H9 (cell line): ENCODE results near the gene ENOSF1. TPM values are rescaled to one million over a fixed set of nuclear protein-coding genes. Genes with fewer than 3 reads are reported as not detected.

Experiments
- DNase-seq: peaks from one replicate; pipeline ENCODE4 v3.0.0-alpha.2; 2017
- H2AFZ ChIP-seq: one replicate; pipeline ENCODE4 v1.6.1; 2013; ENCODE audit warnings: mild to moderate bottlenecking, low read length, control low read depth, moderate library complexity
- H2AK5ac ChIP-seq: 2 replicates; pipeline ENCODE4 v1.6.1; 2013; ENCODE audit warnings: low read length, control low read depth, mixed read lengths; ENCODE audit not compliant: insufficient read length
- H2BK120ac ChIP-seq: one replicate; pipeline ENCODE4 v1.6.1; 2013; ENCODE audit warnings: low read depth, mild to moderate bottlenecking, low read length, control low read depth, inconsistent platforms; ENCODE audit not compliant: poor library complexity, severe bottlenecking
- H2BK12ac ChIP-seq: 2 replicates; pipeline ENCODE4 v1.6.1; 2013; ENCODE audit warnings: low read length, control low read depth, mixed read lengths, low read depth; ENCODE audit not compliant: insufficient read length
- H2BK15ac ChIP-seq: 2 replicates; pipeline ENCODE4 v1.6.1; 2013; ENCODE audit warnings: low read depth, low read length, control low read depth
- H2BK20ac ChIP-seq: one replicate; pipeline ENCODE4 v1.6.1; 2013; ENCODE audit warnings: low read depth, mild to moderate bottlenecking, low read length, control low read depth, inconsistent platforms; ENCODE audit not compliant: poor library complexity, severe bottlenecking
- H2BK5ac ChIP-seq: 2 replicates; pipeline ENCODE4 v1.6.1; 2013; ENCODE audit warnings: low read length, control low read depth, mixed read lengths; ENCODE audit not compliant: insufficient read length
- H3K14ac ChIP-seq: 2 replicates; pipeline ENCODE4 v1.6.1; 2013; ENCODE audit warnings: low read length, control low read depth; ENCODE audit not compliant: insufficient read depth
- H3K18ac ChIP-seq: 2 replicates; pipeline ENCODE4 v1.6.1; 2013; ENCODE audit warnings: low read depth, mild to moderate bottlenecking, mixed read lengths, low read length, control low read depth; ENCODE audit not compliant: insufficient read length
- H3K23ac ChIP-seq: 2 replicates; pipeline ENCODE4 v1.6.1; 2013; ENCODE audit warnings: low read length, control low read depth, mixed read lengths, low read depth; ENCODE audit not compliant: insufficient read length
- H3K23me2 ChIP-seq: 2 replicates; pipeline ENCODE4 v1.6.1; 2013; ENCODE audit warnings: low read depth, mild to moderate bottlenecking, mixed read lengths, low read length, control low read depth; ENCODE audit not compliant: insufficient read length, poor library complexity, severe bottlenecking
- H3K27ac ChIP-seq: 2 replicates; pipeline ENCODE4 v1.5.1; 2013; ENCODE audit warnings: low read length, control low read depth, mixed read lengths, low read depth; ENCODE audit not compliant: insufficient read length
- H3K27me3 ChIP-seq: 2 replicates; pipeline ENCODE4 v1.6.1; 2013; ENCODE audit warnings: low read length, control low read depth, inconsistent platforms; ENCODE audit not compliant: insufficient read depth
- H3K4ac ChIP-seq: 2 replicates; pipeline ENCODE4 v1.6.1; 2013; ENCODE audit warnings: low read depth, mild to moderate bottlenecking, control low read depth, inconsistent platforms, low read length, moderate library complexity
- H3K4me1 ChIP-seq: 2 replicates; pipeline ENCODE4 v1.6.1; 2013; ENCODE audit warnings: low read length, control low read depth, inconsistent platforms; ENCODE audit not compliant: insufficient read depth
- H3K4me2 ChIP-seq: 2 replicates; pipeline ENCODE4 v1.6.1; 2013; ENCODE audit warnings: low read length, control low read depth, mixed read lengths; ENCODE audit not compliant: insufficient read length, insufficient read depth
- H3K56ac ChIP-seq: 2 replicates; pipeline ENCODE4 v1.6.1; 2013; ENCODE audit warnings: low read depth, mild to moderate bottlenecking, mixed read lengths, low read length, control low read depth; ENCODE audit not compliant: insufficient read length
- H3K79me1 ChIP-seq: 2 replicates; pipeline ENCODE4 v1.6.1; 2013; ENCODE audit warnings: low read depth, mild to moderate bottlenecking, moderate library complexity, low read length, control low read depth, inconsistent platforms; ENCODE audit not compliant: insufficient read depth, poor library complexity, severe bottlenecking
- H3K79me2 ChIP-seq: 2 replicates; pipeline ENCODE4 v1.6.1; 2013; ENCODE audit warnings: low read length, control low read depth, inconsistent platforms; ENCODE audit not compliant: insufficient read depth
- H3K9ac ChIP-seq: 2 replicates; pipeline ENCODE4 v1.6.1; 2013; ENCODE audit warnings: low read length, control low read depth, mixed read lengths; ENCODE audit not compliant: insufficient read length; ENCODE audit errors: extremely low read depth
- H3K9me3 ChIP-seq: one replicate; pipeline ENCODE4 v1.6.1; 2013; ENCODE audit warnings: low read depth, low read length, inconsistent platforms; ENCODE audit not compliant: control insufficient read depth
- H3T11ph ChIP-seq: one replicate; pipeline ENCODE4 v1.6.1; 2013; ENCODE audit warnings: mild to moderate bottlenecking, low read length, control low read depth, inconsistent platforms
- H4K20me1 ChIP-seq: one replicate; pipeline ENCODE4 v1.6.1; 2013; ENCODE audit not compliant: control insufficient read depth, insufficient read length, insufficient read depth
- H4K5ac ChIP-seq: 2 replicates; pipeline ENCODE4 v1.6.1; 2013; ENCODE audit warnings: low read depth, mild to moderate bottlenecking, mixed read lengths, low read length, control low read depth; ENCODE audit not compliant: insufficient read length
- H4K8ac ChIP-seq: replicated peaks from 2 replicates; pipeline ENCODE4 v1.6.1; 2013; ENCODE audit warnings: low read length, control low read depth, mixed read lengths, low read depth; ENCODE audit not compliant: insufficient read length
- H4K91ac ChIP-seq: 2 replicates; pipeline ENCODE4 v1.6.1; 2013; ENCODE audit warnings: low read depth, mild to moderate bottlenecking, moderate library complexity, mixed read lengths, low read length, control low read depth; ENCODE audit not compliant: insufficient read length
- H3K27ac Mint-ChIP-seq, 3 experiments: 2 replicates in 2 of 3; 3 replicates in 1 of 3; pipeline ENCODE4 v1.8.0; 2020 to 2021; ENCODE audit warnings: mixed read lengths in 3 of 3, mild to moderate bottlenecking in 1 of 3, moderate library complexity in 1 of 3
- H3K27me3 Mint-ChIP-seq: 2 replicates; pipeline ENCODE4 v1.8.0; 2021; ENCODE audit warnings: low read depth, mild to moderate bottlenecking, moderate library complexity, mixed read lengths
- H3K36me3 Mint-ChIP-seq, 3 experiments: 2 replicates in 2 of 3; 3 replicates in 1 of 3; pipeline ENCODE4 v1.8.0; 2020 to 2021; ENCODE audit warnings: low read depth in 3 of 3, mixed read lengths in 3 of 3; ENCODE audit not compliant: insufficient read depth in 1 of 3
- H3K4me1 Mint-ChIP-seq, 2 experiments: 2 replicates each; pipeline ENCODE4 v1.8.0; 2020; ENCODE audit warnings: mixed read lengths in 2 of 2
- H3K4me3 Mint-ChIP-seq, 2 experiments: 2 replicates in 1 of 2; 3 replicates in 1 of 2; pipeline ENCODE4 v1.8.0; 2020 to 2021; ENCODE audit warnings: mild to moderate bottlenecking in 2 of 2, mixed read lengths in 2 of 2, moderate library complexity in 1 of 2
- H3K9me3 Mint-ChIP-seq, 2 experiments: 2 replicates in 1 of 2; 3 replicates in 1 of 2; pipeline ENCODE4 v1.8.0; 2020; ENCODE audit warnings: mild to moderate bottlenecking in 2 of 2, mixed read lengths in 2 of 2, moderate library complexity in 1 of 2
- WGBS: extraction: QIAGEN DNeasy Blood & Tissue Kit; methylation state at CpG from one replicate; pipeline ENCODE4 v1.1.7; 2013; ENCODE audit warnings: missing lambda C conversion rate, low lambda C conversion rate, mixed read lengths; ENCODE audit not compliant: insufficient read length; ENCODE audit errors: extremely low coverage; 5-methylcytosine and 5-hydroxymethylcytosine counted together
- total RNA-seq: library from RNA; stranded (reverse); gene quantifications from 2 replicates; pipeline ENCODE4 v1.2.1, GENCODE V29; 2021
- TF ChIP-seq, protein P1 (sequence below): fragments of 200-600 bp; sonication (generic); conservative IDR thresholded peaks from 3 replicates; pipeline ENCODE4 v1.8.0; 2021; ENCODE audit warnings: antibody characterized with exemption, mild to moderate bottlenecking

ENOSF1 gene
- total RNA-seq, 1 experiment from 2014 or later, result 40.3 TPM

- Histone ChIP-seq H3K56ac (no peak overlapping the region), H2AK5ac (no peak overlapping the region), H4K5ac (no peak overlapping the region), H3K27ac (no peak overlapping the region), H3K4ac (no peak overlapping the region), H2BK120ac (no peak overlapping the region), H3K14ac (no peak overlapping the region), H2BK12ac (no peak overlapping the region), H3K4me1 (peaks cover 6% of the 10 kb centered on the region; the same call in 1 of the 2 replicates), H2AFZ (no peak overlapping the region), H2BK15ac (no peak overlapping the region), H4K20me1 (no peaks in the 10 kb centered on the region), H3K23me2 (no peaks in the 10 kb centered on the region), H3T11ph (no peak overlapping the region), H3K9ac (no peak overlapping the region), H4K8ac (no peak overlapping the region), H3K79me1 (no peaks in the 10 kb centered on the region), H3K23ac (no peak overlapping the region), H3K4me2 (no peak overlapping the region), H3K18ac (no peak overlapping the region), H3K27me3 (no peaks in the 10 kb centered on the region), H4K91ac (no peak overlapping the region), H2BK5ac (no peak overlapping the region), H3K9me3 (no peaks in the 10 kb centered on the region), H2BK20ac (no peak overlapping the region), H3K79me2 (no peaks in the 10 kb centered on the region)
- no peak for DNase-seq
- WGBS, result no CpG with 5 or more reads among the region's 5 CpGs
- Mint-ChIP-seq H3K36me3 (peaks cover 11 to 61% (median 44%) of the 10 kb centered on the region in 3 experiments), H3K27ac (no peak overlapping the region), H3K9me3 (no peaks in the 10 kb centered on the region), H3K4me3 (no peak overlapping the region), H3K4me1 (peaks cover 16 to 18% of the 10 kb centered on the region in 2 experiments), H3K27me3 (peaks cover 3% of the 10 kb centered on the region; the same call in 1 of the 2 replicates)
- TF ChIP-seq, protein P1, sequence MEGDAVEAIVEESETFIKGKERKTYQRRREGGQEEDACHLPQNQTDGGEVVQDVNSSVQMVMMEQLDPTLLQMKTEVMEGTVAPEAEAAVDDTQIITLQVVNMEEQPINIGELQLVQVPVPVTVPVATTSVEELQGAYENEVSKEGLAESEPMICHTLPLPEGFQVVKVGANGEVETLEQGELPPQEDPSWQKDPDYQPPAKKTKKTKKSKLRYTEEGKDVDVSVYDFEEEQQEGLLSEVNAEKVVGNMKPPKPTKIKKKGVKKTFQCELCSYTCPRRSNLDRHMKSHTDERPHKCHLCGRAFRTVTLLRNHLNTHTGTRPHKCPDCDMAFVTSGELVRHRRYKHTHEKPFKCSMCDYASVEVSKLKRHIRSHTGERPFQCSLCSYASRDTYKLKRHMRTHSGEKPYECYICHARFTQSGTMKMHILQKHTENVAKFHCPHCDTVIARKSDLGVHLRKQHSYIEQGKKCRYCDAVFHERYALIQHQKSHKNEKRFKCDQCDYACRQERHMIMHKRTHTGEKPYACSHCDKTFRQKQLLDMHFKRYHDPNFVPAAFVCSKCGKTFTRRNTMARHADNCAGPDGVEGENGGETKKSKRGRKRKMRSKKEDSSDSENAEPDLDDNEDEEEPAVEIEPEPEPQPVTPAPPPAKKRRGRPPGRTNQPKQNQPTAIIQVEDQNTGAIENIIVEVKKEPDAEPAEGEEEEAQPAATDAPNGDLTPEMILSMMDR, result no peak
Measured at GRCh38 chr18:681985-682384, 30.4 kb downstream of the ENOSF1 start.
